ENCODE measurements around the gene FAM120AOS.

Gene FAM120AOS

GRCh38 chr9:93436655-93437407, 16.6 kb downstream of the FAM120AOS start:
- no peak for DNase-seq

- DNase-seq: no peak
Observed at GRCh38 chr9:93436218-93436617, 17.2 kb downstream of the FAM120AOS start.

DNA sequence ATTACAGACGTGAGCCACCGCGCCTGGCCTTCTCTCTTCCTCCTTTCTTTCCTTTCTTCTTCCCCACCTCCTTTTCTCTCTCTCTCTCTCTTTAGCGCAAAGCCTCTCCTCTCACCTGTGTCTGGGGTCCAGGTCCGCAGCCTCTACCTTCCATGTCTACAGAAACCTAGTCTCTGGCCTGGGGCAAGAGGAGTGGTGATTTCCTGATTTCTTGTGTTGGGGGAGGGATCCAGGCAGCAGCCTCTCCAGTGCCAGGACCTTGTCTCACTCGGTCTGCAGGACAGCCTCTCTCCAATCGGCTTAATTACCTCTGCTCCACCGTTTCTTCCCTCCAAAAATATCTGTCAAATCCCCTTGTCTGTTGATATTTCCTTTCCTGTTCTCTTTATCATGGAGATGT, 18.0 kb downstream of the FAM120AOS start:
- DNase-seq: no peak

DNA sequence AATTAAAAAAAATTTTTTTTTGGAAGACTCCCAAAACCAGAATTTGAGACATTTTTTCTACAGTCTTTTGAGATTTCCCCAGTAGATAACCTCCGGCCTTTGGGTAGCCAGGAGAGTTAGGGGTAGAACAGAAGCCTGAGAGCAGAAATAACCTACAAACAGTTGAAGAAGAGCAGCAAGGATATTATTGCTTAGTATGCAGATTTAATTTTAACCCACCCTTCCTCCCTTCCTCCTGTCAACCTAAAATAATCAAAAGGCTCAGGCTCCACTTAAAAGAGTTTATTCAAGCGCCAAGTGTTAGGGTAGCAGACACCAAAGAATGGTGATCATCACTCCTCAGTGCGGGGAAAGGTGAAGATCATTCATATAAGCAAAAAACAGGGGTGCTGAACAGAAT, 19.3 kb downstream of the FAM120AOS start:
- DNase-seq: no peak

GRCh38 chr9:93432964-93433363, 20.4 kb downstream of the FAM120AOS start:
- DNase-seq: no peak

- no peak for DNase-seq
Observed at GRCh38 chr9:93431539-93432105, 21.8 kb downstream of the FAM120AOS start.

- DNase-seq: no peak
Observed at GRCh38 chr9:93427655-93428379, 25.6 kb downstream of the FAM120AOS start.

GRCh38 chr9:93422977-93423616, 30.3 kb downstream of the FAM120AOS start:
- no peak for DNase-seq

- no peak for DNase-seq
Observed at GRCh38 chr9:93419023-93419422, 34.4 kb downstream of the FAM120AOS start.

GRCh38 chr9:93417538-93417937, 35.8 kb downstream of the FAM120AOS start:
- DNase-seq: no peak

- no peak for DNase-seq
Observed at GRCh38 chr9:93416530-93417235, 36.7 kb downstream of the FAM120AOS start.

GRCh38 chr9:93415176-93415690, 38.1 kb downstream of the FAM120AOS start:
- no peak for DNase-seq

GRCh38 chr9:93413530-93413929, 39.9 kb downstream of the FAM120AOS start:
- no peak for DNase-seq

- DNase-seq: no peak
Observed at GRCh38 chr9:93406371-93406770, 47.0 kb downstream of the FAM120AOS start.

- DNase-seq: no peak
Observed at GRCh38 chr9:93398471-93398870, 54.9 kb downstream of the FAM120AOS start.

GRCh38 chr9:93397661-93398373, 55.6 kb downstream of the FAM120AOS start:
- DNase-seq: no peak

Measured in activated T-cell treated with anti-CD3 and anti-CD28 coated beads, Interleukin-2, amount 50 U/mL, for 48 hours (primary cell).